Activated CD4-positive, alpha-beta memory T cell treated with anti-CD3 and anti-CD28 coated beads for 36 hours (primary cell): ENCODE data around the gene SMKR1. TPM values are rescaled to one million over a fixed set of nuclear protein-coding genes. Genes with fewer than 3 reads are reported as not detected.

ENCODE experiments used
- CTCF ChIA-PET: fragments of 350-600 bp; sonication (Branson Sonifier 250); formaldehyde crosslinking; loops from one replicate; lab custom pipeline; 2021; ENCODE audit warnings: antibody characterized with exemption, inconsistent platforms; lab: Charles Lee
- POLR2A ChIA-PET: fragments of 350-600 bp; sonication (Branson Sonifier 250); formaldehyde crosslinking; loops from one replicate; lab custom pipeline; 2021; ENCODE audit warnings: antibody characterized with exemption; lab: Charles Lee
- DNase-seq: peaks from one replicate; pipeline ENCODE4 v3.0.0-alpha.2; 2020
- H3K27ac Mint-ChIP-seq: one replicate; pipeline ENCODE4 v1.8.0; 2021; ENCODE audit warnings: mixed read lengths
- H3K27me3 Mint-ChIP-seq: one replicate; pipeline ENCODE4 v1.8.0; 2021; ENCODE audit warnings: mixed read lengths
- H3K36me3 Mint-ChIP-seq: one replicate; pipeline ENCODE4 v1.8.0; 2021; ENCODE audit warnings: mixed read lengths
- H3K4me1 Mint-ChIP-seq: one replicate; pipeline ENCODE4 v1.8.0; 2021; ENCODE audit warnings: low read depth, mixed read lengths
- H3K4me3 Mint-ChIP-seq: one replicate; pipeline ENCODE4 v1.8.0; 2021; ENCODE audit warnings: mild to moderate bottlenecking, mixed read lengths
- H3K9me3 Mint-ChIP-seq: one replicate; pipeline ENCODE4 v1.8.0; 2021; ENCODE audit warnings: mixed read lengths
- intact Hi-C: fragments of 100-400 bp; cut with micrococcal nuclease; formaldehyde crosslinking; loops from one replicate; pipeline ENCODE4 v1.15.1; 2023
- total RNA-seq, 2 experiments: library from RNA; stranded (reverse); gene quantifications; one replicate each; pipeline ENCODE4 v1.2.3, GENCODE V29; 2021

SMKR1 gene
- total RNA-seq, 2 experiments from 2014 or later, result 1.5 to 2.0 TPM

DNA sequence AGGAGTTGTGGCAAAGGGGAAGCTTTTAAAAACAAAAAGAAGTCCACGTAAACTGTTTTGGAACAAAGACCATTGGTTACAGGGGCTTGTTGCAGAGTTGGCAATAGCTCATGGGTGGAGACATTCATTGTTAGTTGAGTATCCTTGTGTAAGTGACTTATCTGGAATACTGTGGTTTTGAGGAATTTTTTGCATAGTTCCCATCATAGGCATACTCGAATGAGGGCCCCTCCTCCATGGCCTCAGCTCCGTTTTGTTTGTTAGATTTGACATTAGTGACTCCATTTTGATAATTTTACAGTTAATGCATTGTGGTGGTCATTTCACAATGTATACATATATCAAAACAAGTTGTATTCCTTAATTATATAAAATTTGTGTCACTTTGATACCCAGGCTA lies 12.8 kb upstream of the SMKR1 start:
- intact Hi-C loops, result no loop called here
- H3K4me1 Mint-ChIP-seq, result peaks cover 15% of the 10 kb centered on the region
- H3K4me3 Mint-ChIP-seq, result no peak overlapping the region
- no peak overlapping the region for H3K27ac Mint-ChIP-seq
- H3K27me3 Mint-ChIP-seq, result no peaks in the 10 kb centered on the region
- CTCF ChIA-PET, result no interaction called here
- POLR2A ChIA-PET, result no interaction called here
- DNase-seq, result no peak
- peaks cover 43% of the 10 kb centered on the region for H3K36me3 Mint-ChIP-seq
- no peaks in the 10 kb centered on the region for H3K9me3 Mint-ChIP-seq

GRCh38 chr7:129492391-129492790 lies 9.9 kb upstream of the SMKR1 start:
- ChIA-PET POLR2A (no interaction called here), CTCF (no interaction called here)
- Mint-ChIP-seq H3K9me3 (no peaks in the 10 kb centered on the region), H3K27me3 (no peaks in the 10 kb centered on the region), H3K36me3 (peaks cover 21% of the 10 kb centered on the region), H3K4me3 (no peak overlapping the region), H3K4me1 (peaks cover 21% of the 10 kb centered on the region), H3K27ac (no peak overlapping the region)
- intact Hi-C loops, result no loop called here
- DNase-seq, result no peak

DNA sequence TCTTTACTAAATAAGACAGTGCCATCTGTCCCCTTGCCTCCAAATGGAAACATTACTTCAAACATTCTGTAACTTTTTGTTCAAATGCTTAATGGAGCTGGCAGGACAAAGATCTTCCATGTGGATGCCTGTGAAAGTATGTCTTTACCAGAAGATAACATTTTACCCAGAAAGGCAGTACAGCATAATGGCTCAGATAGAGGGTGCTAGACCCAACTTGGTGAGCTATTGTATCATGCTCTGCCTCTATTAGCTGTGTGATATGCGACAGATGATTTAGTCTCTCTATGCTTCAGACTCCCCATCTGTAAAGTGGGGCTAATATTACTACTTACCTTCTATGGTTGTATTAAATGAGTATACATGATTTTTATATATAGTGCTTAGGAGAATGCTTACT lies 8.8 kb upstream of the SMKR1 start:
- ChIA-PET POLR2A (interaction anchor here (0.8 to 1.0 kb wide), 2 partner anchors 8 to 22 kb away, joined by 3 read pairs; no protein-coding TSS in a partner anchor), CTCF (interaction anchor here (0.6 to 1.4 kb wide), 6 partner anchors 22 to 151 kb away, joined by 3 to 6 read pairs (median 4); no protein-coding TSS in a partner anchor)
- no peaks in the 10 kb centered on the region for H3K27me3 Mint-ChIP-seq
- intact Hi-C loops, result no loop called here
- DNase-seq, result no peak
- H3K4me3 Mint-ChIP-seq, result no peak overlapping the region
- peaks cover 14% of the 10 kb centered on the region for H3K36me3 Mint-ChIP-seq
- peak overlapping the region; percentile 25 for H3K27ac Mint-ChIP-seq
- H3K4me1 Mint-ChIP-seq, result peaks cover 21% of the 10 kb centered on the region
- H3K9me3 Mint-ChIP-seq, result no peaks in the 10 kb centered on the region

DNA sequence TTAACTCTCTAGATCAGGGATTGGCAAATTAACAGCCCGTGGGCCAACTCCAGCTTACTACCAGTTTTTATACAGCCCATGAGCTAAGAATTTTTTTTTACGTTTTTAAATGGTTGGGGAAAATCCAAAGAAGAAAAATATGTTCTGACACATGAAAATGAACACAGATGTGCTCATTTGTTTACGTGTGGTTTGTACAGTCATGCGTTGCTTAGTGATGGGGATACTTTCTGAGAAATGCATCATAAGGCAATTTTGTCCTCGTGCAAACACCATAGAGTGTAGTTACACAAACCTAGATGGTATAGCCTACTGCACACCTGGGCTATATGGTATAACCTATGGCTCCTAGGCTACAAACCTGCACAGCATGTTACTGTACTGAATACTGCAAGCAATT lies 8.3 kb upstream of the SMKR1 start:
- Mint-ChIP-seq H3K4me1 (peaks cover 21% of the 10 kb centered on the region), H3K4me3 (no peak overlapping the region), H3K27me3 (no peaks in the 10 kb centered on the region), H3K27ac (no peak overlapping the region), H3K9me3 (no peaks in the 10 kb centered on the region), H3K36me3 (peaks cover 10% of the 10 kb centered on the region)
- POLR2A ChIA-PET, result interaction anchor here (0.8 to 1.0 kb wide), 2 partner anchors 9 to 23 kb away, joined by 3 read pairs; no protein-coding TSS in a partner anchor
- DNase-seq, result peak; percentile 16
- intact Hi-C loops, result loop anchor here (2.0 kb wide), 1 partner anchor 37 kb away; no protein-coding TSS in a partner anchor
- CTCF ChIA-PET, result interaction anchor here (0.6 to 1.4 kb wide), 7 partner anchors 23 to 151 kb away, joined by 3 to 6 read pairs (median 4); no protein-coding TSS in a partner anchor

DNA sequence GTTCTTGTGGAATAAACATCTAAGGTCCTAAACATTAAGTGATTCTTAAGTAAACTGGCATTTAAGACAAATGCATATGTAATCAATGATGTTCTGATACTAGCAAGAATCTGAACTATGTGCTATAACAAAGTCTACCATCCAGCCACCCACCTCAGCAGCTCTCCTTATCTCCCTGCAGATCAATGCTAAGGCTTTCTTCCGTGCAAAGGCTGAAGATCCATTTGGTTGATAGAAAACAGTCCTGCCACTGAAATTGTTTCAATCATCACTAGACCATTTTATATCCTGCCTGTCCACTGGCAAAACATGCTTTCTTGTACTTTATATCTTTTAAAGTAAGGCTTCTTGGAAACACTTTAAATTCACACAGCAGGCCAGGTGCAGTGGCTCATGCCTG lies 6.3 kb upstream of the SMKR1 start:
- intact Hi-C loops, result loop anchor here (2.0 kb wide), 1 partner anchor 35 kb away; no protein-coding TSS in a partner anchor
- CTCF ChIA-PET, result no interaction called here

GRCh38 chr7:129496653-129497052 lies 5.7 kb upstream of the SMKR1 start:
- ChIA-PET POLR2A (no interaction called here), CTCF (no interaction called here)
- DNase-seq, result no peak
- intact Hi-C loops, result no loop called here
- Mint-ChIP-seq H3K4me3 (no peak overlapping the region), H3K27me3 (no peaks in the 10 kb centered on the region), H3K36me3 (peaks cover 5% of the 10 kb centered on the region), H3K4me1 (peaks cover 21% of the 10 kb centered on the region), H3K27ac (no peak overlapping the region), H3K9me3 (no peaks in the 10 kb centered on the region)

More for the DNA sequence above, 6.3 kb upstream of the SMKR1 start:
- H3K27me3 Mint-ChIP-seq, result no peaks in the 10 kb centered on the region
- H3K4me3 Mint-ChIP-seq, result no peak overlapping the region
- no peak overlapping the region for H3K27ac Mint-ChIP-seq
- H3K4me1 Mint-ChIP-seq, result peaks cover 21% of the 10 kb centered on the region
- H3K9me3 Mint-ChIP-seq, result no peaks in the 10 kb centered on the region
- peaks cover 5% of the 10 kb centered on the region for H3K36me3 Mint-ChIP-seq
- no peak for DNase-seq
- POLR2A ChIA-PET, result no interaction called here

- POLR2A ChIA-PET, result no interaction called here
- no peak for DNase-seq
- no peaks in the 10 kb centered on the region for H3K27me3 Mint-ChIP-seq
These were observed 5.2 kb upstream of the SMKR1 start for GRCh38 chr7:129497156-129497555.

DNA sequence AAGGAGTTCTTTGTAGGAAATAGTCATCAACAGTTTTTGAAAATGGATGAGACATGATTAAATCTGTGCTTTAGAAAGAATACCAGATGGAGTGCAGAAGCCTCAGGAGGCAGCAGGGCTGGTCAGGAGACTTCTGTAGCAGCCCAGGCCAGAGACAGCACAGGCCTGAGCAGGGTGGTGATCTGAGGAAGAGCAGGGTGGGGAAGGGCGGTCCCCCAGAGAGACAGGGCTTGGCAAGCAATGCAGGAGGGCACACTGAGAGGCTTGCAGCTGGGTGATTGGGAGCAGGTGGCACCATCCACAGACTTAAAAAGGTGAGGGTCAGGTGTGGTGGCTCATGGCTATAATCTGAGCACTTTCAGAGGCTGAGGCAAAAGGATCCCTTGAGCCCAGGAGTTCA lies 4.3 kb upstream of the SMKR1 start:
- POLR2A ChIA-PET, result no interaction called here
- no peaks in the 10 kb centered on the region for H3K27me3 Mint-ChIP-seq
- no peak for DNase-seq
- H3K4me3 Mint-ChIP-seq, result no peak overlapping the region
- H3K27ac Mint-ChIP-seq, result no peak overlapping the region
- no peaks in the 10 kb centered on the region for H3K9me3 Mint-ChIP-seq
- intact Hi-C loops, result no loop called here
- H3K36me3 Mint-ChIP-seq, result no peaks in the 10 kb centered on the region
- H3K4me1 Mint-ChIP-seq, result peaks cover 18% of the 10 kb centered on the region
- CTCF ChIA-PET, result no interaction called here

More at GRCh38 chr7:129497156-129497555, 5.2 kb upstream of the SMKR1 start:
- H3K27ac Mint-ChIP-seq, result no peak overlapping the region
- no peaks in the 10 kb centered on the region for H3K9me3 Mint-ChIP-seq
- CTCF ChIA-PET, result no interaction called here
- intact Hi-C loops, result no loop called here
- H3K4me3 Mint-ChIP-seq, result no peak overlapping the region
- peaks cover 3% of the 10 kb centered on the region for H3K36me3 Mint-ChIP-seq
- H3K4me1 Mint-ChIP-seq, result peaks cover 25% of the 10 kb centered on the region

DNA sequence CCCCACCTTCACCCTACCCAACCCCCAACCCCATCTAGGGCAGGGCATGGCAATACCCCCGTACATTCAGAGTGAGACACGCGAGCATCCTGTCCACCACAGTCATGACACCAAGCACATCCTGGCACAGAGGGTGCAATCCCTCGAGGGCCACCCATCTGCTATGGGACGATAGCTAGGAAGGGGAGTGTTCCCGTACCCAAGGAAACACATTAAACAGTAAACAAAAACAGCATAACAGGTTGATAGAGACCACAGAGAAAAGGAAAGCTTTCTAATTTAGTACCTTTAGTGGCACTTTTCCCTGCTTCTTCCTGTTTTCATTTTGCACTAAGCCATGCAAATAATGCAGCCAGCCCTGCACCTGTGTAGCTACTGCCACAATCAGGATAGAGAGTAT lies 2.3 kb upstream of the SMKR1 start:
- DNase-seq, result no peak
- Mint-ChIP-seq H3K4me1 (peaks cover 15% of the 10 kb centered on the region), H3K36me3 (no peaks in the 10 kb centered on the region), H3K4me3 (no peak overlapping the region), H3K27ac (no peak overlapping the region), H3K27me3 (no peaks in the 10 kb centered on the region), H3K9me3 (no peaks in the 10 kb centered on the region)
- POLR2A ChIA-PET, result interaction anchor here (0.6 kb wide), 1 partner anchor 131 kb away, joined by 3 read pairs; no protein-coding TSS in a partner anchor
- CTCF ChIA-PET, result interaction anchor here (1.4 kb wide), 1 partner anchor 124 kb away, joined by 4 read pairs; no protein-coding TSS in a partner anchor
- intact Hi-C loops, result loop anchor here (5.0 kb wide), 2 partner anchors 112 to 137 kb away; partner anchors contain the start of gene NRF1

DNA sequence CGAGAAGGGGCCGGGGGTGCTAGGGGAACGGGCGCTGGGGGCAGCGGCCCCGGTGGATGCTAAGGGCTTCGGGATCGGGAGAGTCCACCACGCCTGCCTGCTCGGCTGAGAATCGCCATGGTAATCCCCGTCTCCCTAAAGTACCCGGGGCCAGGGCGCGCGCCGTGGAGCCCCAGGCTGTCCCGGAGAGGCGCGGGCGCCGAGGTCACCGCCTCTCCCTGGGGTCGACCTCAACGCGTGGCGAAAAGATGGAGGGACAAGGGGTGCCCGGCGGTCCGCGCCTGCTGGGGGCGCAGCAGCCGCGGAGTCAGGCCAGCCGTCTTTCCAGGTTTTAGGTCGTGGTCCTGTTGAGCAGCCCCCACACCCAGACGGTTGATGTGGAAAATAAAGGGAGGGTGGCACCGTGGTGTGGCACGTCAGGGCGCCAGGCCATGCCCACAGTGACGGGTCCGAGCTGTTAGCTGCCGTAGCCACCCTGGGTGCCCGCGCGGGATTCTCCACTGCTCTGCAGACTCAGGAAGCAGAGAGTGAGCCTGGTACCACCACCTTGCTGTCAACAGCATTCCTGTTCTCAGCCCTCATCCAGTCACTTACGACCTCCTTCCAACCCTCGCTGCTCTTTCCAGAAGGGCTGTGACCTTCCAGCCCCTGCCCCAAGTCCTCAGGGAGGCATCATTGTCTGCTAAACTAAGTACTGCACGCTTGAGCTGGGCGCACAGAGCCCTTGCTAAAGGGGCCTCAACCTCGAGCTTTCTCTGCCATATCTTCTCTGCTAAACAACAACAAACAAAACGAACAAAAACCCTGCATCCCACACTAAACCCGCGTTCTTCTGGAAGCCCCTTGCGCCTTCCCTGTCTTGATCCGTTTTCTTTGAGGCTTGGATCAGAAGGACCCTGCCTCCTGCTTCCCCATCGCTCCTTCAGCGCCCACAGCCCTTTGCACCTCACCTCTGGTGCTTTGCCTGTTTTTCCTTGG lies 666 bp downstream of the SMKR1 start:
- intact Hi-C loops, result loop anchor here (5.0 kb wide), 2 partner anchors 109 to 134 kb away; partner anchors contain the start of gene NRF1
- peak overlapping the region; percentile 63 for H3K4me3 Mint-ChIP-seq
- H3K4me1 Mint-ChIP-seq, result peaks cover 9% of the 10 kb centered on the region
- ChIA-PET POLR2A (no interaction called here), CTCF (interaction anchor here (1.4 kb wide), 1 partner anchor 135 kb away, joined by 5 read pairs; no protein-coding TSS in a partner anchor)
- peak; percentile 25 for DNase-seq
- no peak overlapping the region for H3K27ac Mint-ChIP-seq
- no peaks in the 10 kb centered on the region for H3K36me3 Mint-ChIP-seq
- no peaks in the 10 kb centered on the region for H3K9me3 Mint-ChIP-seq
- no peaks in the 10 kb centered on the region for H3K27me3 Mint-ChIP-seq

DNA sequence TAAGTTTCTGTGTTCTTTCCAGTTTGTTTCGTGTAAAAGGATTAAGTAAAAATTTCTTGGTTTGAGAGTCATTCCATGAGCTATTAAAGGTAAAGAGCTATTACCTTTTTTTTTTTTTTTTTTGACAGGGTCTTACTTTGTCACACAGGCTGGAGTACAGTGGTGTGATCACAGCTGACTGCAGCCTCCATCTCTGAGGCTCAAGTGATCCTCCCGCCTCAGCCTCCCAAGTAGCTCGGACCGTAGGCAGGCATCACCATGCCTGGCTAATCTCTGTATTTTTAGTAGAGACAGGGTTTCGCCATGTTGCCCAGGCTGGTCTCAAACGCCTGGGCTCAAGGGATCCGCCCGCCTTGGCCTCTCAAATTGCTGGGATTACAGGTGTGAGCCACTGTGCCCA lies 1.4 kb downstream of the SMKR1 start:
- ChIA-PET POLR2A (no interaction called here), CTCF (interaction anchor here (1.4 kb wide), 1 partner anchor 136 kb away, joined by 5 read pairs; no protein-coding TSS in a partner anchor)
- no peak for DNase-seq
- no peaks in the 10 kb centered on the region for H3K36me3 Mint-ChIP-seq
- intact Hi-C loops, result loop anchor here (5.0 kb wide), 2 partner anchors 109 to 134 kb away; partner anchors contain the start of gene NRF1
- peaks cover 9% of the 10 kb centered on the region for H3K4me1 Mint-ChIP-seq
- H3K9me3 Mint-ChIP-seq, result no peaks in the 10 kb centered on the region
- H3K4me3 Mint-ChIP-seq, result peak overlapping the region; percentile 63
- no peak overlapping the region for H3K27ac Mint-ChIP-seq
- no peaks in the 10 kb centered on the region for H3K27me3 Mint-ChIP-seq

DNA sequence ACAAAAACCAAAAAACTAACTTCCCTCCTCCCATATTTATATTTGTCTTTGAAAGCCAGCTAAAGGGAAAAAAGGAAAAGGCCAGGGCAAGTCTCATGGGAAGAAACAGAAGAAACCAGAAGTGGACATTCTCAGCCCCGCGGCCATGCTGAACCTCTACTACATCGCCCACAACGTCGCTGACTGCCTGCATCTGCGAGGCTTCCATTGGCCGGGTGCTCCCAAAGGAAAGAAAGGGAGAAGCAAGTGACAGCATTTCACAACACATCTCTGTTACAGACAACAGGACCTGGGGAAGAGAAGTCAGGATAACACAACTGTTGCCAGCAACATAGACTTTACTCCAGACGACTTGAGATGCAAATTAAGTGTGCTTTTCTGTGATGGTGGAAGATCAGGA lies 9.9 kb downstream of the SMKR1 start:
- H3K27ac Mint-ChIP-seq, result no peak overlapping the region
- no peaks in the 10 kb centered on the region for H3K27me3 Mint-ChIP-seq
- H3K4me1 Mint-ChIP-seq, result no peaks in the 10 kb centered on the region
- no peak for DNase-seq
- no peaks in the 10 kb centered on the region for H3K36me3 Mint-ChIP-seq
- H3K4me3 Mint-ChIP-seq, result no peak overlapping the region
- intact Hi-C loops, result no loop called here
- ChIA-PET POLR2A (no interaction called here), CTCF (interaction anchor here (1.5 kb wide), 1 partner anchor 10 kb away, joined by 3 read pairs; no protein-coding TSS in a partner anchor)
- no peaks in the 10 kb centered on the region for H3K9me3 Mint-ChIP-seq
